Ishikawa (cell line): ENCODE data around the gene VWA1.

Experiments
- CREB1 ChIP-seq: IDR thresholded peaks from 2 replicates; pipeline ENCODE4 v1.6.1; 2012; ENCODE audit warnings: low read depth
- FOXM1 ChIP-seq: IDR thresholded peaks from 2 replicates; pipeline ENCODE4 v1.6.1; 2012; ENCODE audit warnings: low read depth, borderline replicate concordance
- MAX ChIP-seq: IDR thresholded peaks from 2 replicates; pipeline ENCODE4 v1.6.1; 2012
- RAD21 ChIP-seq: IDR thresholded peaks from 2 replicates; pipeline ENCODE4 v1.6.1; 2012; ENCODE audit warnings: low read depth
- REST ChIP-seq: IDR thresholded peaks from 2 replicates; pipeline ENCODE4 v1.6.1; 2012; ENCODE audit warnings: low read depth, mild to moderate bottlenecking
- YY1 ChIP-seq: IDR thresholded peaks from 2 replicates; pipeline ENCODE4 v1.6.1; 2012; ENCODE audit warnings: low read depth
- ZBTB7A ChIP-seq: IDR thresholded peaks from 2 replicates; pipeline ENCODE4 v1.6.1; 2012; ENCODE audit warnings: low read depth

- TF ChIP-seq RAD21 (no peak), MAX (no peak), CREB1 (no peak), YY1 (no peak), REST (no peak), FOXM1 (no peak), ZBTB7A (no peak)
These were observed 8.9 kb upstream of the VWA1 start for GRCh38 chr1:1426496-1427105.
